Measurements from ENCODE around the gene KATNAL2.

The KATNAL2 gene

GRCh38 chr18:46891742-46892214, 25.6 kb upstream of the KATNAL2 start:
- no peak for TF ChIP-seq CTCF (IDR thresholded peaks at IDR 0.05; ENCODE audit: borderline replicate concordance, insufficient read depth, low read depth, low read length)
- H3K4me3 ChIP-seq (ENCODE audit: low read depth, low read length) = no peak overlapping the region

- no peak for TF ChIP-seq CTCF (IDR thresholded peaks at IDR 0.05; ENCODE audit: borderline replicate concordance, insufficient read depth, low read depth, low read length)
Observed at GRCh38 chr18:46892842-46893241, 24.6 kb upstream of the KATNAL2 start.

GRCh38 chr18:46893360-46893759, 24.0 kb upstream of the KATNAL2 start:
- no peak overlapping the region for H3K4me3 ChIP-seq (ENCODE audit: low read depth, low read length)
- no peak for TF ChIP-seq CTCF (IDR thresholded peaks at IDR 0.05; ENCODE audit: borderline replicate concordance, insufficient read depth, low read depth, low read length)

More at GRCh38 chr18:46892842-46893241, 24.6 kb upstream of the KATNAL2 start:
- H3K4me3 ChIP-seq (ENCODE audit: low read depth, low read length) = no peak overlapping the region

- H3K4me3 ChIP-seq (ENCODE audit: low read depth, low read length) = no peak overlapping the region
- TF ChIP-seq CTCF (IDR thresholded peaks at IDR 0.05; ENCODE audit: borderline replicate concordance, insufficient read depth, low read depth, low read length) = no peak
Observed at GRCh38 chr18:46894124-46894523, 23.3 kb upstream of the KATNAL2 start.

- H3K4me3 ChIP-seq (ENCODE audit: low read depth, low read length) = no peak overlapping the region
- TF ChIP-seq CTCF (IDR thresholded peaks at IDR 0.05; ENCODE audit: borderline replicate concordance, insufficient read depth, low read depth, low read length) = no peak
Observed at GRCh38 chr18:46899274-46899948, 18.0 kb upstream of the KATNAL2 start.

- TF ChIP-seq CTCF (IDR thresholded peaks at IDR 0.05; ENCODE audit: borderline replicate concordance, insufficient read depth, low read depth, low read length) = no peak
- H3K4me3 ChIP-seq (ENCODE audit: low read depth, low read length) = no peak overlapping the region
Observed at GRCh38 chr18:46903406-46903805, 14.0 kb upstream of the KATNAL2 start.

GRCh38 chr18:46909497-46909896, 7.9 kb upstream of the KATNAL2 start:
- H3K4me3 ChIP-seq (ENCODE audit: low read depth, low read length) = no peak overlapping the region
- TF ChIP-seq CTCF (IDR thresholded peaks at IDR 0.05; ENCODE audit: borderline replicate concordance, insufficient read depth, low read depth, low read length) = no peak

Data from GM12875 (cell line).